IMR-90 (cell line): ENCODE data around the gene ADGRG6. TPM values are rescaled to one million over a fixed set of nuclear protein-coding genes. Genes with fewer than 3 reads are reported as not detected.

Experiments
- ATAC-seq: fragments of 200-7000 bp; cut with Tn5 transposase; 2 replicates; pipeline ENCODE4 v1.9.1; 2020; ENCODE audit warnings: low read depth, mild to moderate bottlenecking, moderate library complexity
- BruUV-seq: library from RNA; stranded (reverse); fragments of 400-500 nt; replicated peaks from 2 replicates; lab custom pipeline; 2021; lab: Mats Ljungman, UMichigan
- CTCF ChIA-PET: fragments of 300-600 bp; formaldehyde crosslinking; extraction: SDS; loops from one replicate; lab custom pipeline; 2021; ENCODE audit warnings: antibody characterized with exemption; lab: Yijun Ruan, JAX
- POLR2A ChIA-PET: fragments of 300-600 bp; sonication (Branson Sonifier 250); formaldehyde crosslinking; loops from one replicate; lab custom pipeline; 2022; ENCODE audit warnings: antibody characterized with exemption; ENCODE audit not compliant: unreplicated experiment; lab: Charles Lee
- DNase-seq: peaks from one replicate; pipeline ENCODE4 v3.0.0; 2013
- H2AFZ ChIP-seq: replicated peaks from 2 replicates; pipeline ENCODE3; 2013; ENCODE audit warnings: low read length, mild to moderate bottlenecking; ENCODE audit not compliant: poor library complexity
- H2AK5ac ChIP-seq: 2 replicates; pipeline ENCODE4 v1.6.1; 2013; ENCODE audit warnings: low read depth, low read length, inconsistent platforms
- H2AK9ac ChIP-seq: replicated peaks from 2 replicates; pipeline ENCODE3; 2013; ENCODE audit warnings: mild to moderate bottlenecking, low read depth, low read length, moderate library complexity; ENCODE audit not compliant: poor library complexity
- H2BK120ac ChIP-seq: 2 replicates; pipeline ENCODE4 v1.6.1; 2013; ENCODE audit warnings: low read depth, low read length, inconsistent platforms
- H2BK15ac ChIP-seq: 3 replicates; pipeline ENCODE4 v1.6.1; 2013; ENCODE audit warnings: low read depth, low read length, inconsistent platforms
- H2BK20ac ChIP-seq: 2 replicates; pipeline ENCODE4 v1.6.1; 2013; ENCODE audit warnings: low read depth, mild to moderate bottlenecking, inconsistent platforms, low read length, moderate library complexity
- H2BK5ac ChIP-seq: 2 replicates; pipeline ENCODE4 v1.6.1; 2013; ENCODE audit warnings: mild to moderate bottlenecking, low read depth, low read length, inconsistent platforms; ENCODE audit not compliant: poor library complexity, severe bottlenecking
- H3K14ac ChIP-seq: replicated peaks from 2 replicates; pipeline ENCODE4 v1.6.1; 2013; ENCODE audit warnings: low read depth, low read length, inconsistent platforms
- H3K18ac ChIP-seq: 2 replicates; pipeline ENCODE4 v1.6.1; 2013; ENCODE audit warnings: low read depth, low read length, control low read depth
- H3K23ac ChIP-seq: 2 replicates; pipeline ENCODE4 v1.6.1; 2013; ENCODE audit warnings: low read depth, low read length, inconsistent platforms
- H3K27ac ChIP-seq: 2 replicates; pipeline ENCODE4 v1.5.1; 2013; ENCODE audit warnings: mild to moderate bottlenecking, control low read depth, low read length; ENCODE audit not compliant: insufficient read depth
- H3K27me3 ChIP-seq: 2 replicates; pipeline ENCODE4 v1.6.1; 2013; ENCODE audit warnings: low read length; ENCODE audit not compliant: control insufficient read depth, insufficient read depth
- H3K36me3 ChIP-seq: 2 replicates; pipeline ENCODE4 v1.6.1; 2013; ENCODE audit warnings: low read length, mixed read lengths; ENCODE audit not compliant: control insufficient read depth, insufficient read depth
- H3K4ac ChIP-seq: 2 replicates; pipeline ENCODE4 v1.6.1; 2013; ENCODE audit warnings: low read depth, low read length, inconsistent platforms
- H3K4me1 ChIP-seq: 2 replicates; pipeline ENCODE4 v1.6.1; 2013; ENCODE audit warnings: low read length, mixed read lengths; ENCODE audit not compliant: control insufficient read depth, insufficient read depth
- H3K4me2 ChIP-seq: 2 replicates; pipeline ENCODE4 v1.6.1; 2013; ENCODE audit warnings: low read depth, mild to moderate bottlenecking, control low read depth, low read length, moderate library complexity
- H3K4me3 ChIP-seq: 2 replicates; pipeline ENCODE4 v1.5.1; 2013; ENCODE audit warnings: low read depth, mild to moderate bottlenecking, control low read depth, low read length, moderate library complexity; ENCODE audit not compliant: insufficient read depth
- H3K56ac ChIP-seq: 2 replicates; pipeline ENCODE4 v1.6.1; 2013; ENCODE audit warnings: low read length, inconsistent platforms; ENCODE audit not compliant: insufficient read depth; ENCODE audit errors: extremely low read depth
- H3K79me1 ChIP-seq, 2 experiments: 2 replicates each; pipeline ENCODE4 v1.6.1; 2013; ENCODE audit warnings: low read length in 2 of 2, inconsistent platforms in 1 of 2, low read depth in 1 of 2
- H3K9ac ChIP-seq: 2 replicates; pipeline ENCODE4 v1.6.1; 2013; ENCODE audit warnings: low read depth, low read length, control low read depth
- H3K9me1 ChIP-seq: 2 replicates; pipeline ENCODE4 v1.6.1; 2013; ENCODE audit warnings: low read length, inconsistent platforms; ENCODE audit not compliant: insufficient read depth
- H3K9me3 ChIP-seq: 2 replicates; pipeline ENCODE4 v1.6.1; 2013; ENCODE audit warnings: low read length; ENCODE audit not compliant: control insufficient read depth, insufficient read depth
- H4K20me1 ChIP-seq: 2 replicates; pipeline ENCODE4 v1.6.1; 2013; ENCODE audit warnings: low read length, inconsistent platforms; ENCODE audit not compliant: insufficient read depth
- H4K5ac ChIP-seq: 2 replicates; pipeline ENCODE4 v1.6.1; 2013; ENCODE audit warnings: mild to moderate bottlenecking, low read depth, low read length, control low read depth
- H4K8ac ChIP-seq, 2 experiments: 2 replicates each; pipeline ENCODE4 v1.6.1; 2013; ENCODE audit warnings: low read depth in 2 of 2, low read length in 2 of 2, control low read depth in 1 of 2, inconsistent platforms in 1 of 2
- H4K91ac ChIP-seq: 2 replicates; pipeline ENCODE4 v1.6.1; 2013; ENCODE audit warnings: low read depth, low read length, inconsistent platforms; ENCODE audit not compliant: insufficient read depth
- BHLHE40 ChIP-seq: fragments of 150-350 bp; IDR thresholded peaks from 2 replicates; pipeline ENCODE4 v1.6.1; 2016; ENCODE audit warnings: mild to moderate bottlenecking, low read depth, low read length
- CEBPB ChIP-seq: IDR thresholded peaks from 2 replicates; pipeline ENCODE4 v1.6.1; 2012; ENCODE audit warnings: low read depth, low read length, improper control_type of control experiment
- CTCF ChIP-seq: conservative IDR thresholded peaks from 2 replicates; pipeline ENCODE4 v1.5.1; 2012; ENCODE audit warnings: mild to moderate bottlenecking, low read depth, low read length, improper control_type of control experiment
- FOS ChIP-seq: fragments of 150-350 bp; IDR thresholded peaks from 2 replicates; pipeline ENCODE4 v1.6.1; 2016; ENCODE audit warnings: low read depth, low read length
- MAZ ChIP-seq: IDR thresholded peaks from 2 replicates; pipeline ENCODE4 v1.6.1; 2012; ENCODE audit warnings: low read depth, mild to moderate bottlenecking, low read length, improper control_type of control experiment, moderate library complexity, borderline replicate concordance
- RAD21 ChIP-seq: IDR thresholded peaks from 2 replicates; pipeline ENCODE4 v1.6.1; 2012; ENCODE audit warnings: low read length, improper control_type of control experiment
- RFX5 ChIP-seq: IDR thresholded peaks from 2 replicates; pipeline ENCODE4 v1.8.0; 2012; ENCODE audit warnings: low read depth, mild to moderate bottlenecking, low read length, moderate library complexity
- WGBS, 2 experiments: methylation state at CpG; one replicate each; pipeline versions ENCODE4 v1.1.5 to v1.1.7; 2013; ENCODE audit warnings: missing lambda C conversion rate in 2 of 2; ENCODE audit not compliant: insufficient read length in 1 of 2; ENCODE audit errors: extremely low coverage in 2 of 2; 5-methylcytosine and 5-hydroxymethylcytosine counted together
- dilution Hi-C: fragments of 300-500 bp; cut with HindIII; formaldehyde crosslinking; loops from one replicate; pipeline ENCODE4 v1.14.3; 2018; ENCODE audit warnings: low sequenced_read_pairs; ENCODE audit not compliant: unreplicated experiment
- in situ Hi-C: fragments of 300-500 bp; cut with MboI; formaldehyde crosslinking; loops from 3 replicates; pipeline ENCODE4 v1.14.3; 2019; ENCODE audit warnings: low sequenced_read_pairs, inconsistent platforms, mixed read lengths
- intact Hi-C: fragments of 100-400 bp; cut with micrococcal nuclease; formaldehyde crosslinking; loops from 2 replicates; pipeline ENCODE4 v1.10.0; 2022
- polyA plus RNA-seq, 3 experiments: library from polyadenylated mRNA; depleted of rRNA; stranded (reverse); fragments of >200 nt; gene quantifications; 2 replicates each; pipeline ENCODE4 v1.2.3, GENCODE V29; 2012; ENCODE audit warnings: low replicate concordance in 1 of 3
- total RNA-seq: library from RNA; depleted of rRNA; stranded (reverse); fragments of >200 nt; gene quantifications from 2 replicates; pipeline ENCODE4 v1.2.3, GENCODE V29; 2012

The ADGRG6 gene
- total and polyA plus RNA-seq, 2 of the 4 experiments (the other 2 are of a cell fraction): 10.0 to 20.3 TPM

GRCh38 chr6:142296975-142297604 is 4.7 kb upstream of the ADGRG6 start:
- no peaks in the 10 kb centered on the region for H3K27me3 ChIP-seq
- H2BK20ac ChIP-seq: peak overlapping the region; percentile 53; the same call in 1 of the 2 replicates
- H4K5ac ChIP-seq: no peak overlapping the region
- H2BK15ac ChIP-seq: peak overlapping the region; percentile 77; the same call in 2 of the 3 replicates
- H2AFZ ChIP-seq: no peak overlapping the region
- H2BK5ac ChIP-seq: peak overlapping the region; percentile 24
- no peaks in the 10 kb centered on the region for H3K9me1 ChIP-seq
- peak overlapping the region; percentile 50; the same call in 1 of the 2 replicates for H4K91ac ChIP-seq
- peak overlapping the region; percentile 56; the same call in 1 of the 2 replicates for H2BK120ac ChIP-seq
- H3K56ac ChIP-seq: no peak overlapping the region
- DNase-seq: no peak
- H3K4me1 ChIP-seq: peaks cover 3% of the 10 kb centered on the region; the same call in 1 of the 2 replicates
- no CpG with 5 or more reads among the region's 2 CpGs for WGBS, 2 experiments
- CTCF ChIA-PET: no interaction called here
- no peaks in the 10 kb centered on the region for H3K9me3 ChIP-seq
- no peak overlapping the region for H3K9ac ChIP-seq
- H3K4me2 ChIP-seq: no peak overlapping the region
- peaks cover 0 to 6% of the 10 kb centered on the region in 2 experiments; a peak in 2 of 4 replicates for H3K79me1 ChIP-seq
- H2AK5ac ChIP-seq: peak overlapping the region; percentile 82
- peak overlapping the region in 1 of 2 experiments; percentile 31; a peak in 1 of 4 replicates for H4K8ac ChIP-seq
- H3K4me3 ChIP-seq: no peak overlapping the region
- POLR2A ChIA-PET: no interaction called here
- TF ChIP-seq MAZ (no peak), CTCF (no peak), BHLHE40 (no peak), RAD21 (no peak), CEBPB (no peak), FOS (no peak), RFX5 (no peak)
- intact Hi-C loops: loop anchor here (5.0 kb wide), 1 partner anchor 60 kb away; no protein-coding TSS in a partner anchor
- H3K27ac ChIP-seq: no peak overlapping the region
- peak overlapping the region; percentile 64 for H3K14ac ChIP-seq
- in situ Hi-C loops: no loop called here
- H3K36me3 ChIP-seq: no peaks in the 10 kb centered on the region
- H4K20me1 ChIP-seq: no peaks in the 10 kb centered on the region
- no peak overlapping the region for H3K4ac ChIP-seq
- H2AK9ac ChIP-seq: peak overlapping the region; percentile 6
- ATAC-seq: no peak
- H3K23ac ChIP-seq: no peak overlapping the region
- 0 out of 2 replicates have a peak overlapping the region, but pooled peaks have one; percentile 44 for H3K18ac ChIP-seq
- dilution Hi-C loops: no loop called here
- no TSS peak for BruUV-seq
